NAMALWA (cell line): ENCODE data around the gene ING4.
"Not testable (repeated sequence)": the region's sequence is repeated elsewhere in the genome, so short reads cannot be mapped to it uniquely, and the experiment has no call there.

Experiments used
- DNase-seq: peaks from one replicate; pipeline ENCODE4 v3.0.0-alpha.2; 2015; ENCODE audit warnings: low spot score

Gene ING4

DNA sequence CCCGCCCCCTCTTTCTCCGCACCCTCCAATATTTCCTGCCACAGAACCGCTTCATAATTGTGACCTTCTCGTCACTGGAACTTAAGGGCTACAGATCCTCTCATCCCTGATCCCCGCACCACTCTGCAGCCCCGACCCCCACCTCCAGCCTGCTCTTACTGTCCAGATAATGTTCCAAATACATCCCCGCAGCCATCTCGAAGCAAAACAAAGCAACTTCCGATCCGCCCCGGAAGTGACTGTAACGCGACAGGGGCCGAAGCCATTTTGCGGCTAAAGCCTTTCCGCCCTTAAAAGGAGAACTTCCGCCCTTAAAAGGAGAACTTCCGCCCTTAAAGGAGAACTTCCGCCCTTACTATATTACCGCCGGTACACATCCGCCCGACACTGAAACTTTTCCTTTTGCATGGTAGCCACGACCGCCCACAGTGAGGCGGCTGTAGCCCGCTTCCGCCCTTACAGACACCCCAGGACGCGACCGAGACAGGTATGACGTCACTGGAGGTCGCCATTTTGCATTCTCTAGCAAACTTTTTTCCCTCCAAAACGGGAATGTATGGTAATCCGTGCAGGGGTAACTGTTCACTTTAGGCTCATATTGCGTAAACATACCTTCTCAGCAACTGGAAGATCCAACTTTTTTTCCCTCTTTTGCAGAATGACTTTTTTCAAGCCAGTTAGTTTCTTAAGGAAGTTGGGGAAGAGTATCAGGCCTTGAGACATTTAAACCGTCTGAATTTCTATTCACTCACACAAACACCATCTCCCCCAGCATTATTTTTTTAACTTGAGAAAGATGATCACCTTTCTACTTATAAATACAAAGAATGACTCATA, at the start of gene ING4:
Gene ING4, minus strand, starts transcription at position 214 of the 837 bp plus-strand sequence. Its CDS starts 18 bp downstream, at position 196.
- DNase-seq, result peak; percentile 100

DNA sequence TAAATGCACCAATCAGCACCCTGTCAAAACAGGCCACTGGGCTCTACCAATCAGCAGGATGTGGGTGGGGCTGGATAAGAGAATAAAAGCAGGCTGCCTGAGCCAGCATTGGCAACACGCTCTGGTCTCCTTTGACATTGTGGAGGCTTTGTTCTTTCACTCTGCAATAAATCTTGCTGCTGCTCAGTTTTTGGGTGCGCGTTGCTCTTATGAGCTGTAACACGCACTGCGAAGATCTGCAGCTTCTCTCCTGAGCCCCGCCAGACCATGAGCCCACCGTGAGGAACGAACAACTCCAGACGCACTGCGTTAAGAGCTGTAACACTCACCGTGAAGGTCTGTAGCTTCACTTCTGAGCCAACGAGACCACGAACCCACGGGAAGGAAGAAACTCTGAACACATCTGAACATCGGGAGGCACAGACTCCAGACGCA, 46.1 kb upstream of the ING4 start:
- no peak for DNase-seq

DNA sequence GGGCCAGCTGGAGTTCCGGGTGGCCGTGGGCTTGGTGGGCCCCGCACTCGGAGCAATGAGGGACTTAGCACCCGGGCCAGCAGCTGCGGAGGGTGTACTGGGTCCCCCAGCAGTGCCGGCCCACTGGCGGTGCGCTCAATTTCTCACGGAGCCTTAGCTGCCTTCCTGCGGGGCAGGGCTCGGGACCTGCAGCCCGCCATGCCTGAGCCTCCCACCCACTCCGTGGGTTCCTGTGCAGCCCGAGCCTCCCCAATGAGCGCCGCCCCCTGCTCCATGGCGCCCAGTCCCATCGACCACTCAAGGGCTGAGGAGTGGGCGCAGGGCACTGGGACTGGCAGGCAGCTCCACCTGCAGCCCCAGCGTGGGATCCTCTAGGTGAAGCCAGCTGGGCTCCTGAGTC, 45.4 kb upstream of the ING4 start:
- not testable (repeated sequence) for DNase-seq

DNA sequence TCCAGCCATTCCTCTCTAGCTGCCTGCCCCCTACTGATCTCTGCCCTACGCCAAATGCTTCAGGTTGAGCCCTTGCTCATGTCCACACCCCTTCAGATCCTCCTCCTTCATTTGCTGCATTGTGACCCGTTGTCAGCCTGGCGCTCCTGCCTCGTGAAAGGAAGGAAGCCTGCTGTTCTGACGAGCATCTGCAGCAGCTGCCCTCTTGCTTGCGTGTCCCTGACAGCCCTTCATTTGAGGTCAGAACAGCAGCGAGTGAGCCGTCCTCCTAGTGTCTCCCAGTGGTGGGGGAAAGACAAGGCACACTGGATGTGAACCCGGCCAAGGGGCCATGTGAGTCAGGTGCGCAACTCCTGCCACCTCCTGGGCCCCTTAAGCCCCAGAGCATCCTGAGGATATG, 40.7 kb upstream of the ING4 start:
- DNase-seq, result peak; percentile 64

DNA sequence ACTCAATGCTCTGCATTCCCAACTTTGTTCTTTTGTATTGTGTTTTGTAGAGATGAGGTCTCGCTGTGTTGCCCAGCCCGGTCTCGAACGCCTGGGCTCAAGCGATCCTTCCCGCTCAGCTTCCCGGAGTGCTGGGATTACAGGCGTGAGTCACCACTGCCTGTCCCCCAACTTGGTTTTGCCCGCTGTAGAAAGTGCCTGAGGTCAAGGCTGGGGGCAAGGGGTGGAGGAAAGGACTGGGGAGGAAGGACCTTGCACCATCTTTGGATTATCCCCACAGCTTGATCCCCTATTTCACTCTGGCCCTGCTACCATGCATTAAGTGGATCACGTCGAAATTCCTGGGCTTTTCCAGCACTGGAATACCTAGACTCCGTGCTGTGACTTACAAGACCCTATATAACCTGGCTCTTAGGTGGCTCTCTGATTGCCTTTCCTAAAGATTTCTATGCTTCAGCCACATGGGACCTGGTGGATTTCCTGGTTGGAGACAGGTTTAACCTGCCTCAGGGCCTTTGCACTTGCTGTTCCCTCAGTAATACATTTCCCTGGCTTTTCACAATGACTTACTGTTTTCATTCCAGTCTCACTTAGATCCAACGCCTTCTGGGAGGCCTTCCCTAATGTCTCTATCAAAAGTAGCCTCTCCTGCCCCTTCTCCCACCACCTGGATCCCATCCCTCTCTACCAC, 38.3 kb upstream of the ING4 start:
- no peak for DNase-seq

DNA sequence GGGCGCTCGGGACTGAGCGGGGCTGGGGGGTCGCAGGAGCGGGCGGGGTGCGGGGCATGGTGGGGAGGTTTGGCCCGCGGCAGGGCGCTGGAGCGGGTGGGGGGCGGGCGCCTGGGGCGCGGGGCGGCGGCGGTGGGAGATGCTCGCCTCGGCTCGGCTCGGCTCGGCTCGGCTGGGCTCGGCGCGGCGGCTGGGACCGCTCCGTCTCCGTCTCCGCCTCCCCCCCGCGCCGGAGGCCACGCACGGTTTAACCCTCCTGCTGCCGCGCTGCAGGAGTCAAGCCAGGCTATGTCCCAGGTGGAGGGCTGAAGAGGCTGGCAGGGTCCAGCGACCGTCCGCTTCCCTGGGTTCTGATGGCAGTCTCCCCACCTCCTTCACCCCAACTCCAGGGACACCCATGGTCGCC, 37.7 kb upstream of the ING4 start, which contains the start of gene PIANP:
Gene PIANP, minus strand, starts transcription at position 170 of the 406 bp plus-strand sequence. CDS start 2,754 bp downstream, outside the sequence.
- no peak for DNase-seq

DNA sequence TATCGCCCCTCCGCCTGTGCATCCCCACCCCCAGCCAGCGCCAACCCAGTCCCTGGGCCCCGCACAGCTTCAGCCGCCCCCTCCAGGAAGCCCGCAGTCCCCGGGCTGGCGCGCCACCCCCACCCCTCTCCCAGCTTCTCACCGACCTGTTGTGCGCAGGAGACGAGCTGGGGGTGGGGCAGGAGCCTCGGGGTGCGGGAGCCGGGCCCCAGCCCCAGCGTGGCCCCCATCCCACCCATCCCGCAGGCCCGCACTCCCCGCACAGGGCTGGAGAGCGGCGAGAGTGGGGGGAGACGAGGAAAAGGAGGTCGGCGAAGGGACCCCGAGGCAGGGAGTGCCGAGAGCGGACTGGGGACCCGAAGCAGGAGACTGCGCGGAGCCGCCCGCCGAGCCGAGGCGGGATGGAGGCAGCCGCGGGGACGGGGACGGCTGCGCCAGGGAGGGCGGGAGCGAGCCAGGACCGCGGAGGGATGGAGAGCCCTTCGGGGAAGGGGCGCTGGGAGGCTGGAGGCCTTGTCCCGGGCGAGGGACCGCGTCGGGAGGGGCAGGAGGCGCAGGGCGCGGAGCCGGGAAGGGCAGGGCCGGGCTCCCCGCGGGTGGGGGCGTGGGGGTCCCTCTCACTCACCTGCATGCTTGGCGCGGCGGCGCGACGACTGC, 37.2 kb upstream of the ING4 start:
- no peak for DNase-seq

DNA sequence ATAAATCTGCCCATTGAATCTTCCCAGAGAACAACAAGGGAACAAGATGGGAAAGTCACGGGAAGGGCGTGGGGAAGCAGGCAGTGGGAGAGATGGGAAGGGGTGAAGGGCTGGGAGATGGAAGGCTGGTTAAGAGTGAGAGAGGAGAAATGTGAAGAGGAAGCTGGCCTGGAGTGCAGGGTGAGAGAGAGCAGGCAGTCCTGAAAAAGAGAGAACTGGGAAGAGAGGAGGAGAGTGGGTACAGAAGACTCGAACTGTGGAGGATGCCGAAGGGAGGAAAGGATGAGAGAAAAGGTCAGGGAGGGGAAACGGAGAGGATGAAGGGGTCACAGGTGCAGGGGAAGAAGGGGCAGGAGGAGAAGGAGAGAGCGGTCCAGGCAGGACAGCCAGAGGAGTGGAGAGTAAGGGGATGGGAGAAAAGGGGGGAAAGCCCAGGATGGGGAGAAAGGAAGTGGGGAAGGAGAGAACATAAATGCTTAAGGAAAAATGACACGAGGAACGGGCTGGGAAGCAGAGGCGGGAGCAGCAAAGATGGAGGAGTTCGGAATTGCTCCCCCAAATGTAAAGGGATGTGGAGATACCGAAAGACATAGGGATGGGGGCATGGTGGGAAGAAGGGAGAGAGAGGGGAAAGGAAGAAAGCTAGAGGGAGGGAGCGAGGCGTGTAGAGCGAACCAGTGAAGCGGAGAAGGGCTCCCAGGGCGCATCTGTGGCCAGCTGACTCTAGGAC, 36.5 kb upstream of the ING4 start:
- DNase-seq, result no peak

DNA sequence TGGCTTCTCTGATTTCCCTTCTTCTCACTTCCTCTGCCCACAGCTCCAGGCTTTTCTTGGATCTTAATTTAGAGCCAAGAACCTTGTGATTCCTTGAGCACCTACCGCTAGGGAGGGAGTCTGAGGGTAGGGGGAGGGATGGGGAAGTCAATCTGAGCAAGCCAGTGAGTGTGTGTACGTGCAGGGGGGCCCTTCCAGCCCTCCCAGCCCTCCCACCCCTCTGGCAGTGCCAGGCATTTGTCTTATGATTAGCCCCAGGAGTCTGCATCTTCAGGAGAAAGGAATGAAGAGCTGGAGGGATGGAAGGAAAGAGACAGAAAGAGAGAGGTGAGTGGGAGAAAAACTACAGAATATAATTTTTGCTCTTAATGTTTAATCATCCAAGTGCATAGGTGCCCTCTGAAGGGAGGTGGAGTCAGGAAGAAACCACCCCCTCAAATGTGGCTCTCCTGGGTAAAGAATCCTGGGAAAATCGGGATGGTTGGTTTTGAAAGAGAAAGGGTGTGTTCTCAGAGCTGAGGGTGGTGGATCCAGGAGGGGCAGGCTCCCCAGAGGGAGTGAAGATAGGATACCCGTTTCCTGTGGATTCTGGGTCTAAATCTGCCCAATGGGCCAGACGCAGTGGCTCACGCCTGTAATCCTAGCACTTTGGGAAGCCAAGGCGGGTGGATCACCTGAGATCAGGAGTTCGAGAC, 35.6 kb upstream of the ING4 start:
- DNase-seq, result no peak

DNA sequence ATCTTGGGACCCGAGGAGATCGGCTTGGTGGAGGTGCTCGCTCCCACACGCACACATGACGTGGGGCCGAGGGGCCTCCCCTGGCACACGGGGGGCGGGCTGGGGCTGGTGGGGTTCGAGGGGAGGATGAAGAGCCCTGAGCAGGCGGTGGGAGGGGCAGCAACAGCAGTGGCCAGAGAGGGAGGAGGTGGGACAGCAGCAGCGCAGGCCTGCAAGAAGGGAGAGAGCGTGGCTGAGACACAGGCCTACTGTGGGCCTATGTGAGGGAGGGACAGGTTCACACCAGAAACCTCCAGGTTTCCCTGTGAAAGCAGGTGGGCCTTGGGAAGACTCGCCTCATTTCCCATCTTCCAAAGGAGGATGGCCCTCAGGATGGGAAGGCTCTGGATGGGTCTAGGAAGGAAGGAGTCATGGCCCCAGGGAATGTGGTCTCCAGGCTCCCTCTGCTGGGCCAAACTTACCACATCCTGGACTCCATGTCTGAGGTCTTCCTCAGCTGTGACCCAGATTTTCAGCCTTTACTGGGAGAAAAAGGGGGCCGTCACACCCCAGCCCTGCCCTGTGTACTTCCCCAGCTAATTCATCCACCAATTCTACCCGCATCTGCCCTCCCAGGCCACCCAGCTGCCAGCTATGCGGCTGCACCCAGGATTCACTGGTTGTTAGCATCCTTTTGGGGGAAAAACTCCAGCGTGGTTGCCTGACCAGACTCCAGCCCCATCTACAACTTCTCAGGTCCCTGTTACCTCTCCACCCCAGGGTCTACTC, 34.8 kb upstream of the ING4 start:
- peak; percentile 49 for DNase-seq

DNA sequence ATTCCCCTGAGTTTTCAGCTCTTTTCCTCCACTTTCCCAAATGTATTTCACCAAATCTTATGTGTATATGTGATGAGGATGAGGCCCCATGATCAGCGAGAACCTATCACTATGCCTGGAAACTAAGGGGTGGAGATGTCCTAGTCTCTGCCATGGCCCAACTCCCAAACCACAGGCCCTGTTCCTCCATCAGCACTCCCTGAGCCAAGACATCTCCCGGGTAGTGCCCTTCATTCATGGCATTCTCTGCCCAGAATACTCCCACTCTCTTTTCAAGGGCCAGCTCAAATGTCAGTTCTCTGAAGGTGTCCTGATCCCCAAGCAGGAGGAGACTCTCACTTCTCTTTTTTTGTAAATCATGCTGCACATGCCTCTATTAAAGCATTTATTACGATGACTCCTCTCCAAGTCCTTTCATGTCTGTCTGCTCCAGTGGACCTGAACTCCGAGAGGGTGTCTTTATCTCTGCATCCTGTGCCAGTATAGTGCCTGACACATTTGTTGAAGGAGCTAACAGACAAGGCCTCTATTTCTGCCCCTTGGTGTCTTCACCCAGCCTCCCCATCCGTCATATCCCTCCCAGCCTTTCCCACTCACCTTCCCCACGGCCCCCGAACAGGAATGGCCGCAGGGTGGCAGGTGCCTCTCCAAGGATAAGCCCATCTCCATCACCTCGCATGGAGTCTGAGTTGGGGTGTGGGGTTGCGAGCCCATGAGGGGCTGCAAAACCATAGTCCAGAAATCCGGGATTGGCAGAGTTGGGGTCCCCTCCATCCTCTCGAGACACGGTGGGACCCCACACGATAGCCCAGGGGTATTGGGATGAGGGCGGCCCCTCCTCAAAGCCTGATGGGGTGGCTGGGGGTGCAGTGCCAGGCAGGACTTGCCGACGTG, 34.0 kb upstream of the ING4 start:
- peak; percentile 97 for DNase-seq

DNA sequence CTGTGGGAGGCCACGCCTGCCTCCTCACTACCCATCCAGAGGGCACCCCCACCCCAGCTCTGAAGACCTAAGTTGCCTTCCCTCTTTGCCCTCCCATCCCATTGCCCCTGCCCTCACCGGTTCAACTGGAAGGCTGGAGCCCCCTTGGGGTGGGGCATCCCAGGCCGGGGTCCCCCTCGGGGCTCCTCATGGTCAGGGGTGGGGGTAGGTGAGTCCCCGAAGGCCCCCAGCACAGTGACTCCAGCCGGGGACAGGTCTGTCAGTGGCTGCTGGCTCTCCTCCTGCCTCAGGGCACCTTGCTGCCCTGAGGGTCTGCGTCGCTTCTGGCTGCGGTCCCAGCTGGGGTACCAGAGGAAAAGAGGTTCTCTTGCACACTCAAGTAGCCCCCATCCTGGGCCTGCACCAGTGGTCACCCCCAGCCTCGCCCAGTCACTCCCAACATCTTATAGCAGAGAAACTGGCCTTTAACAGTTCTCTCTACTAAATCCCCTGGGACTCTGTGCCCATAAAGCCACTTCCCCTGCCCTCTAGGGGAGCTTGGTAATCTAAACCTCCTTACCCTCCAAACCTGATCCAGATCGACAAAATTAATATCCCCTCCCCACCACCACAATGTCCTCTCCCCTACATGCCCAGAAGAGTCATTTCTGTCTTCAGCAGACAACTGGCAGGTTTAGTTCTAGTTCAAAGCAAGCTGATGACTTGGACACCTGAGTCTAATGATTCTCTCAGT, 32.6 kb upstream of the ING4 start:
- peak; percentile 50 for DNase-seq

DNA sequence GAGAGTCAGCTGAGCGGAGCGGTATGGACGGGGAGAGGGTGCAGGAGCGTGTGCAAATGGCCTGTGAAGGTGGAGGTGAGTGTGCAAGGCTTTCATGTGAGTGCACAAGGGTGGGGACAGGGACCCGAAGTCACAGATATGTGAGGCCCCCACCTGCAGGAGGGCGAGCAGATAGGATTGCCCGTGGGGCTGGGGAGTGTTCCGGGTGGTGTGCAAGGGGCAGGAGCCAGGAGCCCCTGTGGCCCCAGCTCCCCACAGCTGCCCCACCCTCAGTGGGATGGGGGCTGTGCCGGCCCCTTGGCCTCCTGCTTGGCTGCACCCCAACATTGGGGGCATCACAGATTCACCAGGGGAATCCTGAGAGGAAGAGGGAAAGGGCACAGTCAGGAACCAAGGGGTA, 31.8 kb upstream of the ING4 start:
- DNase-seq, result no peak

DNA sequence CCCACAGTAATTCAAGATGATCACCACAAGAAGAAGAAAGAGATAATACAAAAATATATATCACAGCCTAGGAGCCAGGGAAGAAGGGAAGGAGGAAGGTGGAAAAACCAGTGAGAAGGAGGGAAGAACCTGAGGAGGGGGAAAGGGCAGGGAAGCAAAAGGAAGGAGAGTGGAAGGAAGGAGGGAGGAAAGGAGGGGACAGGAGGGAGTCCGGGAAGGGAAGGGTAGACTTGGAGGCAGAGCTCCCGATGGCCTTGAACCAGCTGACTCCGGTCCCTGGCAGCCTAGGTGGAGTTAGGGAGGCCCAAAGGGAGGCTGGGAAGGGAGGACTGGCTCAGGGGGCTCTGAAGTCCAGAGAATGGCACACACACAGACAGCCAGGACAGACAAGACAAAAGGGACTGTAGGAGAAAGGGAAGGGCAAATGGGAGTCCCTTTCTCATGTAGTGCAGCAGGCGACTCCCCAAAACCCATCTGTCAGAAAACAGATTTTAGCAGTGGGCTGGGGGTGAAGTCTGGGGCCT, 31.0 kb upstream of the ING4 start:
- DNase-seq, result no peak

DNA sequence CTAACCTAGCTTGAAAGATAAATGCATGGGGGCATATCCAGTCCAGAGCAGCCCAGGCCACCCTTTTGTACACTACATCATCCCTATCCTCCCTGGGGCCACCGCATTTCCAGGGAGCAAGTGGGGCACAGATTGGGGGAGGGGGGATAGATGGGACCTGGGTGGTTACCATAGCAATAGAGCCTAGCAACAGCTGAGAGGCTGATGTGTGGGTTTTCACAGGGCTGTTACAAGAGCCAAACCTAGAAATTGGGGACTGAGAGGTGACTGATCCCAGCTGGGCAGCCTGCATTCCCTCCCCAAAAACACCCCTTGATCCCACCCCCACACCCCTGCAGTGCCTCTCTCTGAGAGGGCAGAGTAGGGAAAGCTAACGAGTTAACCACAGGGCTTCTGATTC, 30.0 kb upstream of the ING4 start:
- DNase-seq, result no peak

DNA sequence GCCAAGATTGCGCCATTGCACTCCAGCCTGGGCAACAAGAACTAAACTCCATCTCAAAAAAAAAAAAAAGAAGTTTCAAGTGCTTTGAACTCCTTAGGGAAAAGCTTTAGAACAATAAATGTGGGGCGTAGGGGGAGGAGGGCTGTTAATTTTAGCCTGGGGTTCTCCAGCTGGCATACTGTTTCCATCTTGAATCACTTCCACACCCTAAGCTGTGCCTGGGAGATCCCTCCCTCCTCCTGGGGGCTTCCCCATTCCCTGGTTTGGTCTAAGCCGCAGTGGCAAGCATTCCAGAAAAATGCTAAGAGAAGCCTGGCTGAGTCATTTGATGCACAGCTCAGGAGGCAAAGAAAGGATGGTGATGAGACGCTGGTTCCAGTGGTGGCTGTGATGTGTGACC, 28.6 kb upstream of the ING4 start:
- no peak for DNase-seq

DNA sequence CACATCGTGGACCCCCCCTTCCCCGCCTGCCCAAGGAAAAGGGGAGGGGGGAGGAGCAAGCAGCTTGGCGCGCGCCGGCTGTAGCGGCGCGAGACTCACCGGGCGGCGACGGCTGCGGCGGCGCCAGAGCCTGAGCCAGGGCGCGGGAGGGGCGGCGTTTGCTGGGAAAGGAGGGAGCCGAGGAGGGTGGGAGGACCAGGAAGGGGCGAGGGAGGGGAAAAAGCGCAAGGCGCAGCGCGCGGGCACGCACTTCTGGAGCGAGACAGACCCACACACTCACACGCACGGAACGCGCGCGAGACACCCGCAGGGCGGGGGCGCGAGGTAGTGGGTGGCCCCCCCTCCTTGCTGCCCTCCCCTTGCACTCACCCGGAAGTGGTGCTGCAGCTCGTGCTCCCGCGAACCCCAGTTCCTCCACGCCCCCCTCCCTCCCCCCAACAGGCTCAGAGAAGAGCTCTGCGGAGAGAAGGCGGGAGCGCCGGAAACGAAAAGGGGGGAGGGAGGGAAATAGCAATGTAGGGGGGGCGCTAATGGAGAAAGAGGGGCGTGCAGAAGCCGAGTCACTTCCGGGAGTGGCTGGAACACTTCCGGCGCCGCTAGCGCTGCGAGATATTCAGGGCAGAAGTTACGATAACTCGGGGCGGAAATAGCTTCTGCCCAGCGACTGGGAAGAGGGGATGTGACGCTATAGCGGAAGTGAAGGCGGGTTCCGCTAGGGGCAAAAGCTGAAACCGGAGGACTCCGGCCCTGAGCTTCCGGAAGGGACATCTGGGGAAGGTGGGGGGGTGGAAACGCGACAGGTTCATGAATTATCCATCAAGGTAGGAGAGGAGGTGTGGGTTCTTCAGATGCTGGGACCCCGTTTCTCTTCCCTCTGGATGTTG, 26.3 kb upstream of the ING4 start, which contains the start of gene ZNF384:
Gene ZNF384, minus strand, starts transcription at position 377 of the 884 bp plus-strand sequence. CDS start 9,855 bp downstream, outside the sequence.
- DNase-seq, result peak; percentile 99
